Measurements from ENCODE around the gene PAK1IP1.

- no peak for TF ChIP-seq CTCF (IDR thresholded peaks at IDR 0.05; ENCODE audit: poor library complexity, severe bottlenecking)
- no peak for TF ChIP-seq EZH2 (IDR thresholded peaks at IDR 0.05; ENCODE audit: borderline replicate concordance, insufficient read depth, low read length, poor library complexity, severe bottlenecking)
- TF ChIP-seq EP300 (conservative IDR thresholded peaks at IDR 0.05; ENCODE audit: poor library complexity, severe bottlenecking): no peak
- no peak for TF ChIP-seq POLR2AphosphoS5 (IDR thresholded peaks at IDR 0.05)
- TF ChIP-seq RAD21 (conservative IDR thresholded peaks at IDR 0.05): no peak
- TF ChIP-seq TAF1 (IDR thresholded peaks at IDR 0.05; ENCODE audit: low read depth): no peak
- no peak for TF ChIP-seq SMC3 (conservative IDR thresholded peaks at IDR 0.05; ENCODE audit: poor library complexity)
- TF ChIP-seq REST (IDR thresholded peaks at IDR 0.05; ENCODE audit: borderline replicate concordance): no peak
These were observed 7.9 kb upstream of the PAK1IP1 start for GRCh38 chr6:10686901-10687300.

Data from neural cell (in vitro differentiated cells).